Breast epithelium (tissue), 3 donors: ENCODE results near the gene APLF.

Experiments used
- CTCF ChIP-seq, 3 donors: fragments of 450-650 bp; IDR thresholded peaks; one replicate each; pipeline ENCODE4 v1.5.1; 2016 to 2017; ENCODE audit warnings: antibody characterized with exemption in 3 of 3, mild to moderate bottlenecking in 3 of 3, moderate library complexity in 3 of 3
- POLR2A ChIP-seq: fragments of 450-650 bp; IDR thresholded peaks from one replicate; pipeline ENCODE4 v1.6.1; 2016; ENCODE audit warnings: antibody characterized with exemption, mild to moderate bottlenecking, moderate library complexity
- POLR2AphosphoS5 ChIP-seq, 3 donors: sonication (generic); formaldehyde crosslinking; IDR thresholded peaks; one replicate each; pipeline ENCODE4 v1.6.1; 2017; ENCODE audit warnings: antibody characterized with exemption in 3 of 3

- TF ChIP-seq CTCF (IDR thresholded peaks at IDR 0.05): no peak
- TF ChIP-seq POLR2AphosphoS5 (IDR thresholded peaks at IDR 0.05): no peak
- TF ChIP-seq POLR2A: no peak
These were observed 94.0 kb downstream of the APLF start for GRCh38 chr2:68561372-68561771.
